COLO668 (cell line): ENCODE data around the gene POU2F1.

Source experiments
- DNase-seq: peaks from one replicate; lab custom pipeline; 2025; ENCODE audit not compliant: unreplicated experiment; lab: John Stamatoyannopoulos, UW

The POU2F1 gene

DNA sequence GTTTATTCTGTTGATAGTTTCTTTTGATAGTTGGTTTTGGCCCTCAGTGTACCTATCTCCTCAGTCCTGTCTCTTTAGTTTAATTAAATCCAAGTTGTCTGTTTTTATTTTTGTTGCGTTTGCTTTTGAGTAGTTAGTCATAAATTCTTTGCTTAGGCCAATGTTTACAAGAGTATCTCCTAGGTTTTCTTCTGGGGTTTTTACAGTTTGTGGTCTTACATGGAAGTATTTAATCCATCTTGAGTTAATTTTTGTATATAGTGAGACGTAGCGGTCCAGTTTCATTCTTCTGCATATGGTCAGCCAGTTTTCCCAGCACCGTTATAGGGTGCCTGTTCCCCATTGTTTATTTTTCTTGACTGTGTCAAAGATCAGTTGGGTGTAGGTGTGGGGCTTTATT, 139.4 kb downstream of the POU2F1 start:
- no peak for DNase-seq

DNA sequence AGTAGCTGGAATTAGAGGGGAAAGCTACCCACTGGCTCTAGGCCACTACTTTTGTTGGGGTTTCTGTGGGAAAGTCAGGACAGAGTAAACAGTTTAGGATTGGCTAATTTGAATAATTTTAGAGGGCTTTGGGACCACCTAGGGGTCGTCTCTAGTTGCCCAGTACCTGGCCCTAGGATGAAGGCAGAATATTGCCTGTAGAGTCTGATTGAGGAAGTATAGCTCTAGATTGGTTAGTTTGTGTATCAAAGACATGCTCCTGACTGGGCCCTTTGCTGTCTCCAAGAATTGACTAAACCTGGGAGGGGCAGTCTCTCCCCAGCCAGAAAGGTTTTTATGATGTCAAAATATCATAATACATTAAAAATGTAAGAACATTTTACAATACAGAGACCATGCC, 142.0 kb downstream of the POU2F1 start:
- DNase-seq = no peak

DNA sequence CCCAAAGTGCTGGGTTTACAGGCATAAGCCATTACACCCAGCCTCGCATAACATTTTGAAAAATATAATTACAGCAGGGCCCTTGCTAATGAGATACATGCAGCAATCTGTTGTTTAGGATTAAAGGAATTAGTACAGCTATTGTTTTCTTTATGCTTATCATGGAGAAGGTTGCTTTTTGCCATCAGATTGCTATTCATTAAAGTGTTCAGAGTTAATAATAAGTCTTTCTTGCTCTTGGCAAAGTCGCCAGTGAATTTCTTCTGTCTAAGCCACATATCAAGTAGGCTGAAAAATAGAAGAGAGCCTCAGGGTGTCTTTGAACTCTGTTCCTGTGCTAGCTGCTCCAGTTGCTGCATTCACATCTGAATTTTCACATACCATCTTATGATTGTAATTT, 144.1 kb downstream of the POU2F1 start:
- DNase-seq = no peak

DNA sequence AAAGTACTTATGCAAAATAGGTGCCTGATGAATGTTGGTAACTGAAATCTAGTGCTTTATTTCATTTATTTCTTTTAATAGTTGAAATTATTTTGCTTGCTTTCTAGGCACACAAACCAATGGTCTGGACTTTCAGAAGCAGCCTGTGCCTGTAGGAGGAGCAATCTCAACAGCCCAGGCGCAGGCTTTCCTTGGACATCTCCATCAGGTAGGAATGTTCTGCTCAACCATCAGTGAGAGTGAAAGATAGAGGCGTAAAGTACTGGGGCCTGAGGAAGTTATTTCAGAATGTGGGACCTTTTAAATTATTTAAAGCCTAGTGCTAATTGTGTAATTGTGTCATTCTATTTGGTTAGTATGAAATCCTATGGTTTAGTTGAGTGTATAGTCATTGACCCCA, 144.7 kb downstream of the POU2F1 start:
- no peak for DNase-seq

DNA sequence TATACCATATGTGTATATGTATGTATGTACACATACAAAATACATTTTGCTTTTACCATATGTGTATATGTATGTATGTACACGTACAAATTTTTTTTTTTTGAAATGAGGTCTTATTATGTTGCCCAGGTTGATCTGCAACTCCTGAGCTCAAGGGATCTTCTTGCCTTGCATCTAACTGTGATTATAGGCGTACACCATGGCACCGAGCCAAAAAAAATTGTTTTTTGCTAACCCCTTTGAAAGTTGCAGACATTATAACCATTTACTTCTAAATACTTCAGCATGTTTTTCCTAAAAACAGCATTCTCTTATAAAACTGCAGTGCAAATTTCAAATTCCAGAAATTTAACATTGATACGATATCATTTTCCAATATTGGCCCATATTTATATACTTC, 147.0 kb downstream of the POU2F1 start:
- DNase-seq = no peak

DNA sequence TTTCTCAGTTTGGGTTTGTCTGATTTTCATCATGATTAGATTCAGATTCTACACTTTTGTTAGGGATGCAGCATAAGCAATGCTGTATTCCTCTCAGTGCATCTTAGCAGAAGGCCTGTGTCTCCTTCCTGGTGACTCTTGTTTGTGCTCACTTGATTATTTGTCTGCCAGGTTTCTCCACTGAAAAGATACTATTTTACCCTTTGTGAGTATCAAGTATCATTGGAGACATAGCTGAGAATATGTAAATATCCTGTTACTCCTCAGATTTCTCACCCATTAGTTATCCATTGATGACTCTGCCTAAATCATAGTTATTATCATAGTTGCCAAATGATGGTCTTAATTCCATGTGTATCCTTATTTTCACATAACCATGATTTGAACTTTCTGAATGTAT, 148.5 kb downstream of the POU2F1 start:
- no peak for DNase-seq

DNA sequence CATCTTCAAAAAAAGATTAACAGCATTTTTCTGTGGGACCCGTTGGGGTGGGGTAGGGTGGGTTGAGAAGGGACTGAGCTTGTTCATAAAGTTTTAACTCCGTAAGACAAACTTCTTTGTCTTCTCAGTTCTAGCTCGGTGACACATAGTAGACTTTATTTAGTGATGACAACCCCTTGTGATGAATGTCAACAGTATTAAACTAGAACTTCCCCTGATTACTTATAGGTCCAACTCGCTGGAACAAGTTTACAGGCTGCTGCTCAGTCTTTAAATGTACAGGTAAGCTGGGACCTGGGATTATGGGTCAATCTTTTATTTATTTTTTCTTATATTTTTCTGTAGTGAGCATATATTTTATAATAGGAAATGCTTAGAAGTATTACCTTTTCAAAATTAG, 149.2 kb downstream of the POU2F1 start:
- no peak for DNase-seq

DNA sequence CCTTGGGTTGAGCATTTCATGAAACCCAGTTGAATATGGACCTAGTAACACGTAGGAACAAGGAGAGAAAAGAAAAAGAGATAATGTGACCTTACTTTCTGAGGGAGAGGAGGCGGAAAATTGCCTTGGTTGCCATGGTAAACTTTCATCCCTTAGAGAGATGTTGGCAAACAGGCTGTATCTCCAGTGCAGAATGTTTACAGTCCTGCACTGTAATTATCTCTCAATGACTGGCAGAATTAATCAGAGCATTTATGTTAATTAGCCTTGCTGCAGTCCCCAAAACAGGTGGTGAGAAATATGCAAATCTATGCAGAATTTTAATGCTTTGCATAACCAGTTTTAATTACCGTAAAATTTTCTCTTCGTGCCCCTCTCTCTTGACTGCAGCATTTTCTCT, 150.3 kb downstream of the POU2F1 start:
- DNase-seq = no peak

DNA sequence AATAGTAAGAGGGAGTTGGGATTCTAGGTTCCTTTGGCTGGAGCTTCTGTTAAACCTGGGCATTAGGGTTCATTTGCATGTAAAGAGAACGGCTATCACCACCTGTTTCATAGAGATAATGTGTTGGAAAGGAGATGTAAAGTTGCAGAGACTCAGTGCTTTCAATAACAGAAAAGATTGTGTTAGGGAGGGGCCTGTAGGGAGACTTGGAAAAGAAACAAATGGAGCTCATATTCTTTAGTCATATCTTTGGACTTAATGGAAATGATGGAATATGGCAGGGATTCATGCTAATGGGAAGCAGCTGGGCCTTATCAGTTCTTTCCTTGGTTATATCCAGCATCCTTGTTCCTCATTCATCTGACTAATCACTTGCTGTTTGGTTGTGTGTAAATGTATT, 152.7 kb downstream of the POU2F1 start:
- no peak for DNase-seq

DNA sequence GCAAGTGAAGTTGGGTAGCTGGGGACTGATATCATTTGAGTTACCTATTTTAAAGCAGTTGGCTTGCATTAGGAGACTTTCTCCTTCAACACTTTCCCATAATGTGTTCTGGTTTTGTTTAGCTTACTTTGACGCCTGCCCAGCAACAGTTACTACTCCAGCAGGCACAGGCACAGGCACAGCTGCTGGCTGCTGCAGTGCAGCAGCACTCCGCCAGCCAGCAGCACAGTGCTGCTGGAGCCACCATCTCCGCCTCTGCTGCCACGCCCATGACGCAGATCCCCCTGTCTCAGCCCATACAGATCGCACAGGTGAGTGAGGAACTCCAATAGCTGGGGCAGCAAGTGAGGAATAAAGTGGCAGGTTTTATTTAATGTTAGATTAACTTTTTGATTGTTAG, 153.3 kb downstream of the POU2F1 start:
- DNase-seq = no peak

DNA sequence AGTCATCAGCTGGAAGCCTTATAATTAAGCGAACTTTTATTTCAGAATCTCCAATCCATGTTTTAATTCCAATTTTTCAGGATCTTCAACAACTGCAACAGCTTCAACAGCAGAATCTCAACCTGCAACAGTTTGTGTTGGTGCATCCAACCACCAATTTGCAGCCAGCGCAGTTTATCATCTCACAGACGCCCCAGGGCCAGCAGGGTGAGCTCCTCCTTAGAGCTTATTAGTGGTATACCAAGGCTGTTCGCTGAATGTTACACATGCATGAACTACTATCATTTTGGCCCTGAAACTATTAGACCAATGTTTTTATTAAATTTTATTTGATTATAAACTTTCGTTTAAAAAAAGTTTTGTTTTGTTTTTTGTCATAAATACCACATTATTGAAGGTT, 155.3 kb downstream of the POU2F1 start:
- no peak for DNase-seq

DNA sequence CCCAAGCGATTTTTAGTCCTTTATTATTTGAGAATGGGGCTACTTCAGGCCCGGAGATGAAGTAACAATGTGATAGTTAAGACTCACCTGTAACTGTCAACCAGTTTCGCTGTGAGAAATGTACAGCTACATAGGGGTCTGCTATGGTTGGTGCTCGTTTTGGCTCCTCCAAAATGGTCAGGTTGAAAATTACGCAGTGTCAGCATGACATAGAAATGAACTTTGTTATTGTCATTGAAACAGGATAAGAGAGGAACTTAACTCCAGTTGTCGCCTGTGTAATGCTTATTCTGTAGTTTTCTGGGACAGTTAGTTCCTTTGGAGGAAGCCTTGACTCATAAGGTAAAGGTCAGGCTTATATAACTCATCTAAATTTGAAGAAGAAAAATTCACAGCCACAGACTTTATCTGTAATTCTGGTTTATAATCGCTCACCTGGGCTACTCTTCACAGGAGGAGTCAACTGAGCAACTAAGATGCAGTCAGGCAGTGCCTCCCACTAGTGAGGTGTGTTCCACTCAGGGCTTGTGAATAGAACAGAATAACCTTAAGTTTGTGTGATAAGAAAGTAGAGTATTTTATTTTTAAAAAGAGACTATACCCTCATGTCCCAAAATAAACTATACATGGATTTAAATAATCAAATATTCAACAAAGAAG, 166.7 kb downstream of the POU2F1 start:
- DNase-seq = no peak

DNA sequence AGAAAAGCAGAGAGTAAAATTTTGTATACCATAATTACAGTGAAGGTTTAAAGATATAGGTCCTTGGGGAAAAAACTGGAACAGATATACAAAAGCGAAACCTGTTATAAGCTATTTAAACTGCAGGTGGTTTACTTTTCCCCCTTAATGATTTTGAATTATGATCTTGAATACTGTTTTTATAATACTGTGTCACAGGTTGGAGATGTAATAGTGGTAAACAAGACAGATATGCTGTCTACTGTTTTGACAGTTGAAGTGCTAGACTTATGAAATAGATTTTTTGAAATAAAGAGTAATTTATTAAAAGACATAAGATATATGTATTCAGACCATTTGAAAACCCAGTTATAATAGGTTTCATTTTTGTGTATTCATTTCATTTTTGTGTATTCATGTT, 168.3 kb downstream of the POU2F1 start:
- DNase-seq = no peak

DNA sequence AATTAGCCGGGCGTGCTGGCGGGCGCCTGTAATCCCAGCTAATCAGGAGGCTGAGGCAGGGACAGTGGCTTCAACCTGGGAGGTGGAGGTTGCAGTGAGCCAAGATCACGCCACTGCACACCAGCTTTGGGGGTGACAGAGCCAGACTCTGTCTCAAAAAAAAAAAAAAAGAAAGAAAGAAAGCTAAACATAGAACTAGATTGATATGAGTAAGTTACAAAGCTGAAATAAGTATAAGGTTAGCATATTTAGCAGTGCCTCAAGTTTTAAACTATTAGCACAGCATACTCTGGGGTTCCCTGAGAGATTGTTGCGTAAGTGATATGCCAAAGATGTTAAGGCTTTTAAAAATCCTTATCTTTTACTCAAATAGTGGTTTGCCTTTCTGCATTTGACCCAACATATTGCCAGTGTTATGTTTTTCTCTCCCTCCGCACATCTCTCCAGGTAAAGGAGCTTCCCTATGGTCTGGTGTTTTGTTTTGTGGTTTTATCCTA, 171.6 kb downstream of the POU2F1 start:
- no peak for DNase-seq

DNA sequence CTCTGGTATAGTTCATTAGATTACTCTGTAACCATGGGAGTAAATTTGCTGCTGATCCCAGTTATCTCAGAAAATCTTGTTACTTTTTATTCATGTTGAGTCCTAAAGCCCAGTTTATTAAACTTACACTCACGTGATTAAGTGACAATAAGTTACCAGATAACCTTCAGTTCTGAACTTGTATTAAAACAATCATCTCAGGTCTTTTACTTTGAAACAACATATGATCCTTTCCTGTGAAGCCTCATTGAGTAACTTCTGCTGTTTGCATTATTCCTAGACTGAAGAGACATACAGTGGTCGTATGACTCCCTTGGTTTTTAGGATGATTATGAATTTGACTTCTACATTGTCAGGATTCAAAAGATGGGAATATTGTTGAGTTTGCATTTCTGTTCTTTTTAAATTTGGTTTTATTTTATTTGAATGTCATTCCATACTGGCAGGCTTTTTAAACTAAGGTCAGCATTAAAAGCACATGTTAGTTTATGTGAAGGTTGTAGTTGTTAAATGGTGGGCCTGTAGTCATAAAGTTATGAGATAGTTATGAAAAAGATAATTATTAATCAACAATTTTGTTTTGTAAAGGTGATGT, 179.8 kb downstream of the POU2F1 start:
- no peak for DNase-seq

DNA sequence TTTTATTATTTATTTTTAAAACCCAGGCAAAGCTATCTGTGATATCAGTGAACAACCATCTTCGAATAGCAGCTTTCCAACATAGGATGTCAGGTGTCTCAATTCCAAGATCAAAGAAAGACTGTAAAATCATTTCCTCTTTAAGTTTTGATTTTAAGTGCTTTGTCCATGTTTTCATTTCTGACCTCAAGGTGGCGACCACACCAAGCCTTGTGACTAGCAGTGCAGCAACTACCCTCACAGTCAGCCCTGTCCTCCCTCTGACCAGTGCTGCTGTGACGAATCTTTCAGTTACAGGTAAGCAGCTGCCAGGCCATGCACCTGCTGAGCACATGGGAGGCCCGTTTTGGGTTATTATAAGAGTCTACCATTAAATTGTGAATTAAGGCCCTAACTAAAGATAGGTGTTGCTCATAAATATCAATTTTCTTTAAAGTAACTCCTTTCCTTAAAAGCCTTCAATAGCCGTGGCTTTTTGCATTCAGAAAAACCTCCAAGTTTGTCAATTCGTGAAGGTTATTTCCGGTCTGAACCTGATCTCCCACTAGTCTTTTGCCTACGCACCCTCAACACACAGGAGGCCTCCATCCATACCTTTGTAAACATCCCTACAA, 180.7 kb downstream of the POU2F1 start:
- peak; percentile 30 for DNase-seq

DNA sequence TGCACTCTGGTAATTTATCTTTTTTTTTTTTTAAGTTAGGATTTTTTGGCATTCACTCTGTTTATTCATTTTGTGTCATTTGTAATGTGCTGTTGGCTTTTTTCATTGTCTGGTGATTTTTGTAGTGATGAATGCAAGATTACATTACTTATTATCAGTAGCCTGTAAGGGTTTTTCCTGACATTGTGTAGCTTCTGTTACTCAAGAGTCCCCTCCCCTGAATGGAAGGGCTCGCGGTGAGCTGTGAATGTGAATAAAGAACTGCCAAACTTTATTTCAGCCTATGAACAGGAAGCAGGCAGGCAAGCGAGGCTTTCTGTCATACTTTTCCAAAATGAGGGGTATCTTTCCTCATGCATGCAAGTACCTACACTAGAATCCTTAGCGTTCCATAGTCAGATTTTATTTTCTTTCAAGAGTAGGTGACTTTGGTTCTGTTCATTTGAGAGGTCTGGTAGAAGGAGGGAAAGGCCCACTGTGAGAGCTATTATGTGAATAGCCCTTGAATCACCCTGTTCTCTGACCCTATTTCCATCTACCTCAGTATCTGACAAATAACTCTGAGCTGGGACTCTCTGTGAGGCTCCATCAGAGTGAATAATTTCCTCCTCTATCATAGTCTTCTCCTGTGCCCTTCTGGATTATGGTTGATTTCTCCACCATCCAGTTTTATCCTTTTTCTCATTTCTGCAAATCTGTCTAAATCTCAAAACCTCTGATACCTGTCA, 183.6 kb downstream of the POU2F1 start:
- DNase-seq = no peak

DNA sequence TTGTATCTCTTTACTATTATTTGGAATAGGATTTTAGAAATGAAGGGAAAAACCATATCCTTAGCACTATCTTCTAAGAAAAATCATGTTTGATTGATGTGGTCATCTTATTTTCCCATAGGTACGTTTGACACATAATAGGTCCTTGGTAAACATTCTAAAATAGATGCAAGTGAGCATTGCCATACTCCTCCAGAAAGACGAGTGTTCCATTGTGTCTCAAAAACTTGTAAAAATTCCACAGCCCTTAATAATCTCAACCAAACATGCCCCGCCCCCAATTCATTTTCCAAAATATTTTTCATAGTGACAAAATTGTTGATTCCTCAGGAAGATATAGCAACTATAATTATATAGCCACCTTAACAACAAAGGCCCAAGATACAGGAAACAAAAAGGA, 184.2 kb downstream of the POU2F1 start:
- no peak for DNase-seq

DNA sequence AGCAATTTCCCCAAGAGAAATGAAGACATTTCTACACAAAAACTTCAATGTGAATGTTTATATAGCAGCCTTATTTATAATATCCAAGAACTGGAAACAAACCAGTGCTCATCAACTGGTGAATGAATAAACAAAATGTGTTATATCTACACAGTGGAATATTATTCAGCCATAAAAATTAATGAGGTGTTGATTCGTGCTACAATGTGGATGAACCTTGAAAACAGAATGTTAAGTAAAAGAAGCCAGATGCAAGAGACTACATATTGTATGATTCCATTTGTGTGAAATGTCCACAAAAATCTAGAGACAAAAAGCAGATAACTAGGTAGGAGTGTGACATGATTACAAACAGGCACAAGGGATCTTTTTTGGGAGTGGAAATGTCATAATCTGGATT, 187.7 kb downstream of the POU2F1 start:
- DNase-seq = no peak

DNA sequence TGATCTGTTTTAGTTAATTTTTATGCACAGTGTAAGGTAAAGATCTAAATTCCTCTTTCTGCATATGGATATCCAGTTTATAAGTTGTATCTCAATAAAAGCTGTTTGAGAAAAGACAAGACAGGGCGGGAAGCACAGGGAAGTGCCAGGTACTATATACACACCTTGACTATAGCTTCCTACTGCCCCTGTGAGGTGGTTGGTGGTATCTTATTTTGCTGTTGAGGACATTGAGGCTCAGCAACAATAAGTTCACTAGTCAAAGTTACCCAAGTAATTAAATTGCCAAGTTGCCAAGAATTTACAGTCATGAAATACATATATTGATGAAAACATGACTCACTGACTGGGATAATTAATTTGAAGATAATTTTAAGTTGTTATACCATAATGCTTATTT, 188.5 kb downstream of the POU2F1 start:
- no peak for DNase-seq

DNA sequence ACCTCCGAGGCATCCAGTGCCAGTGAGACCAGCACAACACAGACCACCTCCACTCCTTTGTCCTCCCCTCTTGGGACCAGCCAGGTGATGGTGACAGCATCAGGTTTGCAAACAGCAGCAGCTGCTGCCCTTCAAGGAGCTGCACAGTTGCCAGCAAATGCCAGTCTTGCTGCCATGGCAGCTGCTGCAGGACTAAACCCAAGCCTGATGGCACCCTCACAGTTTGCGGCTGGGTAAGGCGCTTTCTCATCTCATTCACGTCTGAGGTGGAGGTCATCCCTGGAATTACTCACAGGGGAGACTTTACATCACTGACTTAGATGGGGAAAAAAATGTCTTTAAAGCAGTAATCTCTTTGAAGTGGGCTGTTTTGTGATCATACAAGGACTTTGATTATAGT, 191.4 kb downstream of the POU2F1 start:
- DNase-seq = no peak

DNA sequence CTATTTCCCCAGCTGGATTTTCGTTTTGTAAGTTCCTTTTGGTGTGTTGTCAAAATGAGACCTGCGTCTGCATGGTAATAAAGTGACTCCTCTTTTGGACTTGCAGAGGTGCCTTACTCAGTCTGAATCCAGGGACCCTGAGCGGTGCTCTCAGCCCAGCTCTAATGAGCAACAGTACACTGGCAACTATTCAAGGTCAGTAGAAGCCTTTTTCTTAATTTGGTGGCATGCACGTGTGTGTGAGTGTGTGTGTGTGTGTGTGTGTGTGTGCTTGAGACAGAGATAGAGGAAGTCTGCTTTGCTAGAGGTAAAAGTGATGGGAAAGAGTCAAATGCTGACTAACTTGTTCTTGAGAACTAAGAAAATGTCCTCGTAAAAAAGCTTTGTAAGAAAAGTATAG, 192.2 kb downstream of the POU2F1 start:
- DNase-seq = no peak
